Right atrium auricular region (tissue), 2 donors: ENCODE measurements around the gene OAF. TPM values are rescaled to one million over a fixed set of nuclear protein-coding genes. Genes with fewer than 3 reads are reported as not detected.

Experiments
- DNase-seq: peaks from one replicate; pipeline ENCODE4 v3.0.0-alpha.2; 2019; ENCODE audit warnings: low spot score
- H3K27ac ChIP-seq, 2 donors: fragments of 200-600 bp; sonication (generic); 1 replicate in 1 of 2; 2 replicates in 1 of 2; pipeline ENCODE4 v1.5.1; 2016 to 2019
- H3K27me3 ChIP-seq, 2 donors: fragments of 200-600 bp; sonication (generic); one replicate each; pipeline versions ENCODE4 v1.5.1 to v1.6.0; 2017 to 2019
- H3K36me3 ChIP-seq: fragments of 200-600 bp; sonication (generic); one replicate; pipeline ENCODE4 v1.5.1; 2016
- H3K4me1 ChIP-seq, 2 donors: fragments of 200-600 bp; sonication (generic); one replicate each; pipeline versions ENCODE4 v1.5.1 to v1.6.0; 2017 to 2019
- H3K4me3 ChIP-seq, 2 donors: fragments of 200-600 bp; sonication (generic); 1 replicate in 1 of 2; 2 replicates in 1 of 2; pipeline ENCODE4 v1.5.1; 2017 to 2019; ENCODE audit warnings: mild to moderate bottlenecking in 1 of 2, moderate library complexity in 1 of 2
- H3K9me3 ChIP-seq, 2 donors: fragments of 200-600 bp; sonication (generic); one replicate each; pipeline ENCODE4 v1.5.1; 2019
- total RNA-seq, 2 donors: library from RNA; depleted of rRNA; stranded (reverse); fragments of >200 nt; gene quantifications; one replicate each; pipeline ENCODE4 v1.1.0, GENCODE V29; 2016
- TF ChIP-seq, protein P1 (sequence below), 2 donors: fragments of 200-600 bp; sonication (generic); IDR thresholded peaks; one replicate each; pipeline ENCODE4 v1.5.1; 2019; ENCODE audit warnings: antibody characterized with exemption in 2 of 2

The OAF gene
- total RNA-seq, 2 donors from 2014 or later = 27.9 to 43.6 TPM

GRCh38 chr11:120254788-120255518, 44.1 kb downstream of the OAF start:
- DNase-seq = no peak
- H3K27ac ChIP-seq = no peak overlapping the region
- no peak overlapping the region for H3K4me3 ChIP-seq
- peaks cover 0 to 11% of the 10 kb centered on the region in 2 donors for H3K4me1 ChIP-seq
- H3K36me3 ChIP-seq = no peaks in the 10 kb centered on the region
- no peaks in the 10 kb centered on the region for H3K9me3 ChIP-seq
- H3K27me3 ChIP-seq = no peaks in the 10 kb centered on the region
- TF ChIP-seq, protein P1, sequence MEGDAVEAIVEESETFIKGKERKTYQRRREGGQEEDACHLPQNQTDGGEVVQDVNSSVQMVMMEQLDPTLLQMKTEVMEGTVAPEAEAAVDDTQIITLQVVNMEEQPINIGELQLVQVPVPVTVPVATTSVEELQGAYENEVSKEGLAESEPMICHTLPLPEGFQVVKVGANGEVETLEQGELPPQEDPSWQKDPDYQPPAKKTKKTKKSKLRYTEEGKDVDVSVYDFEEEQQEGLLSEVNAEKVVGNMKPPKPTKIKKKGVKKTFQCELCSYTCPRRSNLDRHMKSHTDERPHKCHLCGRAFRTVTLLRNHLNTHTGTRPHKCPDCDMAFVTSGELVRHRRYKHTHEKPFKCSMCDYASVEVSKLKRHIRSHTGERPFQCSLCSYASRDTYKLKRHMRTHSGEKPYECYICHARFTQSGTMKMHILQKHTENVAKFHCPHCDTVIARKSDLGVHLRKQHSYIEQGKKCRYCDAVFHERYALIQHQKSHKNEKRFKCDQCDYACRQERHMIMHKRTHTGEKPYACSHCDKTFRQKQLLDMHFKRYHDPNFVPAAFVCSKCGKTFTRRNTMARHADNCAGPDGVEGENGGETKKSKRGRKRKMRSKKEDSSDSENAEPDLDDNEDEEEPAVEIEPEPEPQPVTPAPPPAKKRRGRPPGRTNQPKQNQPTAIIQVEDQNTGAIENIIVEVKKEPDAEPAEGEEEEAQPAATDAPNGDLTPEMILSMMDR (IDR thresholded peaks at IDR 0.05) = no peak

- Histone ChIP-seq H3K4me1 (peaks cover 0 to 11% of the 10 kb centered on the region in 2 donors), H3K4me3 (no peak overlapping the region), H3K27me3 (no peaks in the 10 kb centered on the region), H3K27ac (peak overlapping the region in 1 of 2 donors; percentile 62), H3K9me3 (no peaks in the 10 kb centered on the region), H3K36me3 (no peaks in the 10 kb centered on the region)
- DNase-seq = no peak
- TF ChIP-seq, protein P1 (IDR thresholded peaks at IDR 0.05) = no peak
Measured at GRCh38 chr11:120255519-120255866, 44.7 kb downstream of the OAF start.

GRCh38 chr11:120256178-120256577, 45.3 kb downstream of the OAF start:
- TF ChIP-seq, protein P1 (IDR thresholded peaks at IDR 0.05) = no peak
- Histone ChIP-seq H3K27ac (peak overlapping the region in 1 of 2 donors; percentile 62), H3K9me3 (no peaks in the 10 kb centered on the region), H3K4me1 (peaks cover 0 to 11% of the 10 kb centered on the region in 2 donors), H3K4me3 (no peak overlapping the region), H3K27me3 (no peaks in the 10 kb centered on the region), H3K36me3 (no peaks in the 10 kb centered on the region)
- DNase-seq = no peak

- Histone ChIP-seq H3K36me3 (no peaks in the 10 kb centered on the region), H3K4me1 (peaks cover 0 to 11% of the 10 kb centered on the region in 2 donors), H3K27me3 (no peaks in the 10 kb centered on the region), H3K27ac (peak overlapping the region in 1 of 2 donors; percentile 62), H3K4me3 (no peak overlapping the region), H3K9me3 (no peaks in the 10 kb centered on the region)
- DNase-seq = no peak
- TF ChIP-seq, protein P1 (IDR thresholded peaks at IDR 0.05) = no peak
Measured at GRCh38 chr11:120256779-120257178, 45.9 kb downstream of the OAF start.

DNA sequence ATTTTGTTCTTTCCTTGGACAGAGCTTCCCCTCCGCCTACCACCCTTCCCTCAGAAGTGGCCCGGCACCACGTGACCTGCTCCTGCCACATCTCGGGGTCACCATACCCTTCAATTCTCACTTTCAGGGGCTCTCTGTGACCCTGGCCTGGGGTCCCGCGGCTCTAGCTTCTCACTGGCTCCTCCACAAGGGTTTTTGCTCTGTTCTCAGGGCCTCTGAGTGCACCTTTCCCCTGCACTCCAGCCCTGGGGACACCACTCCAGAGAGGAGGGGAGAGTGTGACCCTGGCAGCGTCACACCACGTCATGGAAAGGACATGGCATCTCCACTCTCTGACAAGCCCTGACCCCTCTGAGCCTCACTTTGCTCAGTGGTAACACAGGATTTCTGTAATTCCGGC, 46.5 kb downstream of the OAF start:
- TF ChIP-seq, protein P1 (IDR thresholded peaks at IDR 0.05) = no peak

GRCh38 chr11:120258661-120259060, 47.8 kb downstream of the OAF start:
- Histone ChIP-seq H3K4me3 (no peak overlapping the region), H3K9me3 (no peaks in the 10 kb centered on the region), H3K36me3 (no peaks in the 10 kb centered on the region), H3K4me1 (peaks cover 0 to 11% of the 10 kb centered on the region in 2 donors), H3K27ac (no peak overlapping the region), H3K27me3 (no peaks in the 10 kb centered on the region)
- no peak for DNase-seq
- TF ChIP-seq, protein P1 (IDR thresholded peaks at IDR 0.05) = no peak

More for the DNA sequence above, 46.5 kb downstream of the OAF start:
- H3K27ac ChIP-seq = no peak overlapping the region
- no peak for DNase-seq
- peaks cover 0 to 11% of the 10 kb centered on the region in 2 donors for H3K4me1 ChIP-seq
- H3K36me3 ChIP-seq = no peaks in the 10 kb centered on the region
- no peaks in the 10 kb centered on the region for H3K9me3 ChIP-seq
- H3K4me3 ChIP-seq = no peak overlapping the region
- no peaks in the 10 kb centered on the region for H3K27me3 ChIP-seq
